Endothelial cell (in vitro differentiated cells): Measurements from ENCODE around the gene TLNRD1. TPM values are rescaled to one million over a fixed set of nuclear protein-coding genes. Genes with fewer than 3 reads are reported as not detected.

ENCODE experiments used
- DNase-seq: peaks from one replicate; pipeline ENCODE4 v3.0.0; 2021; ENCODE audit warnings: low spot score
- H3K27ac Mint-ChIP-seq: one replicate; pipeline ENCODE4 v1.8.0; 2021; ENCODE audit warnings: mixed read lengths, inconsistent platforms; ENCODE audit not compliant: unreplicated experiment
- H3K27me3 Mint-ChIP-seq: one replicate; pipeline ENCODE4 v1.8.0; 2021; ENCODE audit warnings: mild to moderate bottlenecking, moderate library complexity, mixed read lengths, inconsistent platforms; ENCODE audit not compliant: unreplicated experiment
- H3K36me3 Mint-ChIP-seq: one replicate; pipeline ENCODE4 v1.8.0; 2021; ENCODE audit warnings: mild to moderate bottlenecking, low read depth, mixed read lengths, inconsistent platforms; ENCODE audit not compliant: unreplicated experiment
- H3K4me1 Mint-ChIP-seq: one replicate; pipeline ENCODE4 v1.8.0; 2021; ENCODE audit warnings: mild to moderate bottlenecking, mixed read lengths, inconsistent platforms; ENCODE audit not compliant: unreplicated experiment
- H3K4me3 Mint-ChIP-seq: one replicate; pipeline ENCODE4 v1.8.0; 2021; ENCODE audit warnings: mild to moderate bottlenecking, mixed read lengths, inconsistent platforms; ENCODE audit not compliant: unreplicated experiment
- H3K9me3 Mint-ChIP-seq: one replicate; pipeline ENCODE4 v1.8.0; 2021; ENCODE audit warnings: mixed read lengths, inconsistent platforms; ENCODE audit not compliant: unreplicated experiment
- CTCF ChIP-seq: fragments of 200-600 bp; sonication (generic); IDR thresholded peaks from one replicate; pipeline ENCODE4 v1.5.0; 2021; ENCODE audit warnings: antibody characterized with exemption; ENCODE audit not compliant: unreplicated experiment
- total RNA-seq: library from RNA; stranded (reverse); fragmentation: NEBNext Ultra II Directional; extraction: Animal tissue kit (Norgen Biotek cat#: 25700); gene quantifications from one replicate; pipeline ENCODE4 v1.2.1, GENCODE V29; 2021; ENCODE audit not compliant: unreplicated experiment

TLNRD1 gene
- total RNA-seq, 1 donor from 2014 or later = 86.0 TPM

GRCh38 chr15:81007428-81008064 lies 6.8 kb downstream of the TLNRD1 start:
- Mint-ChIP-seq H3K4me3 (no peak overlapping the region), H3K9me3 (no peaks in the 10 kb centered on the region), H3K27me3 (peaks cover 3% of the 10 kb centered on the region), H3K4me1 (peaks cover 32% of the 10 kb centered on the region), H3K36me3 (peaks cover 18% of the 10 kb centered on the region), H3K27ac (no peak overlapping the region)
- no peak for DNase-seq
- TF ChIP-seq CTCF = no peak

- no peaks in the 10 kb centered on the region for H3K9me3 Mint-ChIP-seq
- TF ChIP-seq CTCF = no peak
- peaks cover 3% of the 10 kb centered on the region for H3K27me3 Mint-ChIP-seq
- no peak overlapping the region for H3K27ac Mint-ChIP-seq
- DNase-seq = no peak
- H3K4me1 Mint-ChIP-seq = peaks cover 29% of the 10 kb centered on the region
- H3K36me3 Mint-ChIP-seq = peaks cover 17% of the 10 kb centered on the region
- H3K4me3 Mint-ChIP-seq = no peak overlapping the region
Observed at GRCh38 chr15:81008312-81008711, 7.6 kb downstream of the TLNRD1 start.

GRCh38 chr15:81010086-81010485 lies 9.4 kb downstream of the TLNRD1 start:
- H3K4me3 Mint-ChIP-seq = no peak overlapping the region
- H3K9me3 Mint-ChIP-seq = no peaks in the 10 kb centered on the region
- no peak for DNase-seq
- peaks cover 5% of the 10 kb centered on the region for H3K36me3 Mint-ChIP-seq
- H3K27me3 Mint-ChIP-seq = peaks cover 3% of the 10 kb centered on the region
- H3K27ac Mint-ChIP-seq = no peak overlapping the region
- peaks cover 12% of the 10 kb centered on the region for H3K4me1 Mint-ChIP-seq
- no peak for TF ChIP-seq CTCF

- H3K4me3 Mint-ChIP-seq = no peak overlapping the region
- peaks cover 5% of the 10 kb centered on the region for H3K36me3 Mint-ChIP-seq
- no peak overlapping the region for H3K27ac Mint-ChIP-seq
- H3K4me1 Mint-ChIP-seq = no peaks in the 10 kb centered on the region
- DNase-seq = no peak
- TF ChIP-seq CTCF = no peak
- no peaks in the 10 kb centered on the region for H3K9me3 Mint-ChIP-seq
- H3K27me3 Mint-ChIP-seq = peaks cover 3% of the 10 kb centered on the region
Observed at GRCh38 chr15:81011593-81011992, 10.9 kb downstream of the TLNRD1 start.

- no peak for DNase-seq
- H3K27me3 Mint-ChIP-seq = peaks cover 3% of the 10 kb centered on the region
- no peak for TF ChIP-seq CTCF
- no peaks in the 10 kb centered on the region for H3K36me3 Mint-ChIP-seq
- H3K27ac Mint-ChIP-seq = no peak overlapping the region
- no peaks in the 10 kb centered on the region for H3K9me3 Mint-ChIP-seq
- no peaks in the 10 kb centered on the region for H3K4me1 Mint-ChIP-seq
- H3K4me3 Mint-ChIP-seq = no peak overlapping the region
Observed at GRCh38 chr15:81012588-81012987, 11.9 kb downstream of the TLNRD1 start.
